Measurements from ENCODE around the gene PPFIBP2. TPM values are rescaled to one million over a fixed set of nuclear protein-coding genes. Genes with fewer than 3 reads are reported as not detected.

PPFIBP2 gene
- total RNA-seq, 1 experiment from 2014 or later = 21.5 TPM

GRCh38 chr11:7520981-7521487 is 7.2 kb downstream of the PPFIBP2 start:
- Histone ChIP-seq H3K36me3 (ENCODE audit: control insufficient read depth, insufficient read depth, low read length) (no peaks in the 10 kb centered on the region), H3K4me1 (ENCODE audit: control insufficient read depth, insufficient read depth, low read length) (no peaks in the 10 kb centered on the region), H3K9me3 (ENCODE audit: control insufficient read depth, insufficient read depth, low read depth, low read length) (no peaks in the 10 kb centered on the region), H3K27ac (ENCODE audit: low read length) (no peak overlapping the region), H3K4me3 (ENCODE audit: low read depth in 2 of 2, low read length in 2 of 2) (no peak overlapping the region), H3K27me3 (ENCODE audit: control insufficient read depth, insufficient read depth, low read length) (no peaks in the 10 kb centered on the region)
- in situ Hi-C loops (cut with HindIII; ENCODE audit: low pct_unique_long_range_greater_than_20kb, low sequenced_read_pairs) (no loop called here), intact Hi-C loops (cut with micrococcal nuclease; ENCODE audit: unreplicated experiment) (no loop called here)
- ChIA-PET POLR2A (no interaction called here), CTCF (interaction anchor here (0.6 kb wide), 1 partner anchor 403 kb away, joined by 3 read pairs; no protein-coding TSS in a partner anchor)
- no TSS peak for BruUV-seq (replicated peaks)
- TF ChIP-seq, protein P1, sequence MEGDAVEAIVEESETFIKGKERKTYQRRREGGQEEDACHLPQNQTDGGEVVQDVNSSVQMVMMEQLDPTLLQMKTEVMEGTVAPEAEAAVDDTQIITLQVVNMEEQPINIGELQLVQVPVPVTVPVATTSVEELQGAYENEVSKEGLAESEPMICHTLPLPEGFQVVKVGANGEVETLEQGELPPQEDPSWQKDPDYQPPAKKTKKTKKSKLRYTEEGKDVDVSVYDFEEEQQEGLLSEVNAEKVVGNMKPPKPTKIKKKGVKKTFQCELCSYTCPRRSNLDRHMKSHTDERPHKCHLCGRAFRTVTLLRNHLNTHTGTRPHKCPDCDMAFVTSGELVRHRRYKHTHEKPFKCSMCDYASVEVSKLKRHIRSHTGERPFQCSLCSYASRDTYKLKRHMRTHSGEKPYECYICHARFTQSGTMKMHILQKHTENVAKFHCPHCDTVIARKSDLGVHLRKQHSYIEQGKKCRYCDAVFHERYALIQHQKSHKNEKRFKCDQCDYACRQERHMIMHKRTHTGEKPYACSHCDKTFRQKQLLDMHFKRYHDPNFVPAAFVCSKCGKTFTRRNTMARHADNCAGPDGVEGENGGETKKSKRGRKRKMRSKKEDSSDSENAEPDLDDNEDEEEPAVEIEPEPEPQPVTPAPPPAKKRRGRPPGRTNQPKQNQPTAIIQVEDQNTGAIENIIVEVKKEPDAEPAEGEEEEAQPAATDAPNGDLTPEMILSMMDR (IDR thresholded peaks at IDR 0.05) = no peak
- TF ChIP-seq, protein P2, sequence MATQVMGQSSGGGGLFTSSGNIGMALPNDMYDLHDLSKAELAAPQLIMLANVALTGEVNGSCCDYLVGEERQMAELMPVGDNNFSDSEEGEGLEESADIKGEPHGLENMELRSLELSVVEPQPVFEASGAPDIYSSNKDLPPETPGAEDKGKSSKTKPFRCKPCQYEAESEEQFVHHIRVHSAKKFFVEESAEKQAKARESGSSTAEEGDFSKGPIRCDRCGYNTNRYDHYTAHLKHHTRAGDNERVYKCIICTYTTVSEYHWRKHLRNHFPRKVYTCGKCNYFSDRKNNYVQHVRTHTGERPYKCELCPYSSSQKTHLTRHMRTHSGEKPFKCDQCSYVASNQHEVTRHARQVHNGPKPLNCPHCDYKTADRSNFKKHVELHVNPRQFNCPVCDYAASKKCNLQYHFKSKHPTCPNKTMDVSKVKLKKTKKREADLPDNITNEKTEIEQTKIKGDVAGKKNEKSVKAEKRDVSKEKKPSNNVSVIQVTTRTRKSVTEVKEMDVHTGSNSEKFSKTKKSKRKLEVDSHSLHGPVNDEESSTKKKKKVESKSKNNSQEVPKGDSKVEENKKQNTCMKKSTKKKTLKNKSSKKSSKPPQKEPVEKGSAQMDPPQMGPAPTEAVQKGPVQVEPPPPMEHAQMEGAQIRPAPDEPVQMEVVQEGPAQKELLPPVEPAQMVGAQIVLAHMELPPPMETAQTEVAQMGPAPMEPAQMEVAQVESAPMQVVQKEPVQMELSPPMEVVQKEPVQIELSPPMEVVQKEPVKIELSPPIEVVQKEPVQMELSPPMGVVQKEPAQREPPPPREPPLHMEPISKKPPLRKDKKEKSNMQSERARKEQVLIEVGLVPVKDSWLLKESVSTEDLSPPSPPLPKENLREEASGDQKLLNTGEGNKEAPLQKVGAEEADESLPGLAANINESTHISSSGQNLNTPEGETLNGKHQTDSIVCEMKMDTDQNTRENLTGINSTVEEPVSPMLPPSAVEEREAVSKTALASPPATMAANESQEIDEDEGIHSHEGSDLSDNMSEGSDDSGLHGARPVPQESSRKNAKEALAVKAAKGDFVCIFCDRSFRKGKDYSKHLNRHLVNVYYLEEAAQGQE (IDR thresholded peaks at IDR 0.05; ENCODE audit: insufficient read depth in 1 of 2, low read depth in 2 of 2, low read length in 1 of 2) = no peak
- TF ChIP-seq SIN3A (IDR thresholded peaks at IDR 0.05; ENCODE audit: borderline replicate concordance, insufficient read depth, low read depth, low read length) (no peak), TCF7L2 (IDR thresholded peaks at IDR 0.05; ENCODE audit: low read depth, low read length) (no peak), POLR2AphosphoS5 (IDR thresholded peaks at IDR 0.05; ENCODE audit: low read depth, low read length) (no peak)
- no peak for ATAC-seq
- DNase-seq (ENCODE audit: low read depth, low spot score) = no peak

DNA sequence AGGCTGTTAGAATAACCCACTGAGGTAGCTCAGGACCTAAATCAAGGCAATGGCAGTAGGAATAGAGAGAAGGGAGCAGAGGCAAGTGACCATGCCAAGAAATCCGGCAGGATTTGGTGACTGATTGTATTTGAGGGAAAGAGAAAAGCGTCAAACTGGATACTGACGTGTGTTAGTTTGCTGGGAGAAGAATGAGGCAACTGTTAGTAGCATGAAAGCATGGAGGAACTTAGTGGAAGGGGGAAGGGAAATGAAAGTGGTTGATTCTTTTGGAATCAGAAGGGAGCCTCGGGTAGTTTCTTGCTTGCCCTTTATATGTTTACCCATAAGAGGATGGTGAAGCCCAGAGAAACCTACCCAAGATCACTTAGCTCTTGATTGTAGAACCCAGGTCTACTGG is 8.3 kb downstream of the PPFIBP2 start:
- Histone ChIP-seq H3K27ac (ENCODE audit: low read length) (no peak overlapping the region), H3K27me3 (ENCODE audit: control insufficient read depth, insufficient read depth, low read length) (no peaks in the 10 kb centered on the region), H3K36me3 (ENCODE audit: control insufficient read depth, insufficient read depth, low read length) (no peaks in the 10 kb centered on the region), H3K4me1 (ENCODE audit: control insufficient read depth, insufficient read depth, low read length) (no peaks in the 10 kb centered on the region), H3K9me3 (ENCODE audit: control insufficient read depth, insufficient read depth, low read depth, low read length) (no peaks in the 10 kb centered on the region), H3K4me3 (ENCODE audit: low read depth in 2 of 2, low read length in 2 of 2) (no peak overlapping the region)
- ATAC-seq (no peak), DNase-seq (ENCODE audit: low read depth, low spot score) (no peak)
- in situ Hi-C loops (cut with HindIII; ENCODE audit: low pct_unique_long_range_greater_than_20kb, low sequenced_read_pairs) = no loop called here
- BruUV-seq (replicated peaks) = no TSS peak
- POLR2A ChIA-PET = no interaction called here
- intact Hi-C loops (cut with micrococcal nuclease; ENCODE audit: unreplicated experiment) = no loop called here
- CTCF ChIA-PET = interaction anchor here (0.6 kb wide), 2 partner anchors 49 to 173 kb away, joined by 7 to 11 read pairs; no protein-coding TSS in a partner anchor
- TF ChIP-seq, protein P2 (IDR thresholded peaks at IDR 0.05; ENCODE audit: insufficient read depth in 1 of 2, low read depth in 2 of 2, low read length in 1 of 2) = no peak
- TF ChIP-seq TCF7L2 (IDR thresholded peaks at IDR 0.05; ENCODE audit: low read depth, low read length) (no peak), POLR2AphosphoS5 (IDR thresholded peaks at IDR 0.05; ENCODE audit: low read depth, low read length) (no peak), SIN3A (IDR thresholded peaks at IDR 0.05; ENCODE audit: borderline replicate concordance, insufficient read depth, low read depth, low read length) (no peak)
- TF ChIP-seq, protein P1 (IDR thresholded peaks at IDR 0.05) = no peak
